K562 (cell line): Measurements from ENCODE around the gene RABGAP1L. TPM values are rescaled to one million over a fixed set of nuclear protein-coding genes. Genes with fewer than 3 reads are reported as not detected.
A peak's percentile ranks its signal among the peaks of the same experiment; 100 is the strongest.

Experiments used
- CBX8 ChIP-seq: fragments of 200-600 bp; sonication (generic); IDR thresholded peaks from 2 replicates; pipeline ENCODE4 v1.6.1; 2012; ENCODE audit warnings: borderline replicate concordance, mixed run types, low read depth, mild to moderate bottlenecking, moderate library complexity, mixed read lengths, low read length, control low read depth, inconsistent platforms; ENCODE audit not compliant: poor library complexity, severe bottlenecking; ENCODE audit errors: extremely low read depth
- ERF ChIP-seq: fragments of 450-650 bp; formaldehyde crosslinking; IDR thresholded peaks from 2 replicates; pipeline ENCODE4 v1.4.0; 2020; ENCODE audit warnings: mild to moderate bottlenecking, mixed read lengths
- FOXJ3 ChIP-seq: sonication (generic); formaldehyde crosslinking; IDR thresholded peaks from 2 replicates; pipeline ENCODE4 v1.4.0; 2020; ENCODE audit warnings: mild to moderate bottlenecking, missing genetic modification reagents
- NFXL1 ChIP-seq: fragments of 450-650 bp; formaldehyde crosslinking; IDR thresholded peaks from 2 replicates; pipeline ENCODE4 v1.4.0; 2021; ENCODE audit warnings: mild to moderate bottlenecking
- NR1H2 ChIP-seq: sonication (generic); formaldehyde crosslinking; IDR thresholded peaks from 2 replicates; pipeline ENCODE4 v1.4.0; 2020; ENCODE audit warnings: mild to moderate bottlenecking, missing genetic modification reagents
- PHF8 ChIP-seq: fragments of 200-600 bp; sonication (generic); IDR thresholded peaks from 2 replicates; pipeline ENCODE4 v1.6.1; 2012; ENCODE audit warnings: mixed run types, mild to moderate bottlenecking, inconsistent platforms, low read length, moderate library complexity, borderline replicate concordance
- RBFOX2 ChIP-seq: fragments of 200-400 bp; formaldehyde crosslinking; IDR thresholded peaks from 2 replicates; pipeline ENCODE4 v1.6.1; 2017; ENCODE audit warnings: low read depth, mild to moderate bottlenecking, low read length, moderate library complexity
- RBM22 ChIP-seq: fragments of 200-400 bp; formaldehyde crosslinking; IDR thresholded peaks from 2 replicates; pipeline ENCODE4 v1.6.1; 2018; ENCODE audit warnings: low read length, low read depth; ENCODE audit not compliant: poor library complexity, severe bottlenecking
- REST ChIP-seq, 2 experiments: fragments of 450-650 bp; formaldehyde crosslinking in 1 of 2; IDR thresholded peaks; 2 replicates each; pipeline versions ENCODE4 v1.4.0 to v1.6.1; 2014 to 2020; ENCODE audit warnings: mild to moderate bottlenecking in 2 of 2, borderline replicate concordance in 1 of 2, low read depth in 1 of 2
- RFX7 ChIP-seq: fragments of 250-450 bp; sonication (Bioruptor Pico); IDR thresholded peaks from 2 replicates; pipeline ENCODE4 v1.5.1; 2021; ENCODE audit warnings: mild to moderate bottlenecking
- ZNF644 ChIP-seq: fragments of 200-800 bp; sonication (Bioruptor generic); IDR thresholded peaks from 2 replicates; pipeline ENCODE4 v1.6.1; 2016; ENCODE audit warnings: low read depth, missing genetic modification characterization, missing compliant biosample characterization
- polyA plus RNA-seq, 8 experiments: library from polyadenylated mRNA; depleted of rRNA in 4 of 8; stranded (reverse) in 5 of 8; unstranded in 3 of 8; fragments of >200 nt; fragmentation: Nextera tagmentation in 2 of 8; fragmentation: Illumina TruSeq in 1 of 8; extraction: Ambion mirVana in 2 of 8; extraction: Trizol in 1 of 8; gene quantifications; 2 replicates each; pipeline versions ENCODE4 v1.2.1 to v1.2.3, GENCODE V29; 2011 to 2014; ENCODE audit warnings: inconsistent platforms in 1 of 8, missing spikeins in 1 of 8
- total RNA-seq, 7 experiments: library from RNA; depleted of rRNA in 6 of 7; stranded (reverse); fragments of >200 nt in 6 of 7; fragmentation: Illumina TruSeq in 2 of 7; extraction: Trizol in 2 of 7; gene quantifications; 2 replicates each; pipeline versions ENCODE4 v1.2.1 to v1.2.3, GENCODE V29; 2011 to 2021; ENCODE audit warnings: low replicate concordance in 1 of 7
- TF ChIP-seq, protein P1 (sequence below): sonication (generic); formaldehyde crosslinking; IDR thresholded peaks from 2 replicates; pipeline ENCODE4 v1.8.0; 2022; ENCODE audit warnings: mild to moderate bottlenecking, missing genetic modification reagents, borderline replicate concordance

Gene RABGAP1L
- total and polyA plus RNA-seq, 9 of the 15 experiments (the other 6 are each of a cell fraction or from before 2014, with no cell fraction given): 16.5 to 44.9 (median 26.7) TPM

GRCh38 chr1:174166530-174167264 lies 7.4 kb downstream of the RABGAP1L start (continued):
- TF ChIP-seq REST (IDR thresholded peaks at IDR 0.05; ENCODE audit: borderline replicate concordance) (no peak), REST (CRISPR knock-in tag; IDR thresholded peaks at IDR 0.05; ENCODE audit: low read depth) (no peak), NFXL1 (CRISPR knock-in tag) (peak; percentile 11; the same call in 1 of the 2 replicates), ERF (no peak), RFX7 (CRISPR knock-in tag) (no peak), RBM22 (no peak), RBFOX2 (no peak), PHF8 (no peak), CBX8 (no peak), NR1H2 (CRISPR knock-in tag) (no peak), ZNF644 (tag) (no peak), FOXJ3 (CRISPR knock-in tag) (no peak)
- TF ChIP-seq, protein P1, sequence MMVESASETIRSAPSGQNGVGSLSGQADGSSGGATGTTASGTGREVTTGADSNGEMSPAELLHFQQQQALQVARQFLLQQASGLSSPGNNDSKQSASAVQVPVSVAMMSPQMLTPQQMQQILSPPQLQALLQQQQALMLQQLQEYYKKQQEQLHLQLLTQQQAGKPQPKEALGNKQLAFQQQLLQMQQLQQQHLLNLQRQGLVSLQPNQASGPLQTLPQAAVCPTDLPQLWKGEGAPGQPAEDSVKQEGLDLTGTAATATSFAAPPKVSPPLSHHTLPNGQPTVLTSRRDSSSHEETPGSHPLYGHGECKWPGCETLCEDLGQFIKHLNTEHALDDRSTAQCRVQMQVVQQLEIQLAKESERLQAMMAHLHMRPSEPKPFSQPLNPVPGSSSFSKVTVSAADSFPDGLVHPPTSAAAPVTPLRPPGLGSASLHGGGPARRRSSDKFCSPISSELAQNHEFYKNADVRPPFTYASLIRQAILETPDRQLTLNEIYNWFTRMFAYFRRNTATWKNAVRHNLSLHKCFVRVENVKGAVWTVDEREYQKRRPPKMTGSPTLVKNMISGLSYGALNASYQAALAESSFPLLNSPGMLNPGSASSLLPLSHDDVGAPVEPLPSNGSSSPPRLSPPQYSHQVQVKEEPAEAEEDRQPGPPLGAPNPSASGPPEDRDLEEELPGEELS (CRISPR knock-in tag): peak; percentile 65; the same call in 1 of the 2 replicates
